Panc1 (cell line): Measurements from ENCODE around the gene UAP1L1. TPM values are rescaled to one million over a fixed set of nuclear protein-coding genes. Genes with fewer than 3 reads are reported as not detected.
"Not testable (repeated sequence)": the region's sequence is repeated elsewhere in the genome, so short reads cannot be mapped to it uniquely, and the experiment has no call there.

ENCODE experiments used
- ATAC-seq: fragments of 200-7000 bp; cut with Tn5 transposase; 2 replicates; pipeline ENCODE4 v1.9.1; 2020; ENCODE audit warnings: mild to moderate bottlenecking, moderate library complexity
- BruUV-seq: library from RNA; stranded (reverse); fragments of 400-500 nt; replicated peaks from 2 replicates; lab custom pipeline; 2021; lab: Mats Ljungman, UMichigan
- CTCF ChIA-PET: fragments of 300-600 bp; sonication (Branson Sonifier 250); formaldehyde crosslinking; loops from one replicate; lab custom pipeline; 2022; ENCODE audit warnings: antibody characterized with exemption; lab: Charles Lee
- POLR2A ChIA-PET: fragments of 300-600 bp; sonication (Branson Sonifier 250); formaldehyde crosslinking; loops from one replicate; lab custom pipeline; 2022; ENCODE audit warnings: antibody characterized with exemption; lab: Charles Lee
- DNase-seq: peaks from one replicate; pipeline ENCODE4 v3.0.0-alpha.2; 2010; ENCODE audit warnings: low read depth, low spot score
- H3K27ac ChIP-seq: 2 replicates; pipeline ENCODE4 v1.5.1; 2011; ENCODE audit warnings: mild to moderate bottlenecking, low read length, inconsistent platforms
- H3K27me3 ChIP-seq: fragments of 200-500 bp; sonication (Bioruptor generic); 2 replicates; pipeline ENCODE4 v1.6.0; 2014; ENCODE audit warnings: low read length, inconsistent platforms; ENCODE audit not compliant: control insufficient read depth, insufficient read depth
- H3K36me3 ChIP-seq: fragments of 200-500 bp; sonication (Bioruptor generic); 2 replicates; pipeline ENCODE4 v1.5.1; 2014; ENCODE audit warnings: inconsistent platforms, mild to moderate bottlenecking, low read length, moderate library complexity; ENCODE audit not compliant: control insufficient read depth, insufficient read depth
- H3K4me1 ChIP-seq: 2 replicates; pipeline ENCODE4 v1.5.1; 2011; ENCODE audit warnings: inconsistent platforms, mild to moderate bottlenecking, low read length, moderate library complexity; ENCODE audit not compliant: control insufficient read depth, insufficient read depth
- H3K4me3 ChIP-seq, 2 experiments: 2 replicates each; pipeline ENCODE4 v1.5.1; 2011 to 2012; ENCODE audit warnings: low read depth in 2 of 2, low read length in 2 of 2, mild to moderate bottlenecking in 2 of 2, inconsistent platforms in 1 of 2, moderate library complexity in 1 of 2
- H3K9me3 ChIP-seq: fragments of 200-500 bp; sonication (Bioruptor generic); 2 replicates; pipeline ENCODE4 v1.5.1; 2014; ENCODE audit warnings: low read depth, mild to moderate bottlenecking, inconsistent platforms, low read length, moderate library complexity; ENCODE audit not compliant: control insufficient read depth, insufficient read depth
- POLR2AphosphoS5 ChIP-seq: IDR thresholded peaks from 2 replicates; pipeline ENCODE4 v1.6.1; 2012; ENCODE audit warnings: mild to moderate bottlenecking, low read depth, low read length, moderate library complexity
- REST ChIP-seq, 2 experiments: IDR thresholded peaks; 2 replicates each; pipeline ENCODE4 v1.6.1; 2011 to 2012; ENCODE audit warnings: low read depth in 2 of 2, control low read depth in 1 of 2, low read length in 1 of 2, mild to moderate bottlenecking in 1 of 2, moderate library complexity in 1 of 2; ENCODE audit not compliant: insufficient read depth in 1 of 2
- SIN3A ChIP-seq: IDR thresholded peaks from 2 replicates; pipeline ENCODE4 v1.6.1; 2012; ENCODE audit warnings: low read depth, mild to moderate bottlenecking, low read length, moderate library complexity, borderline replicate concordance; ENCODE audit not compliant: insufficient read depth
- TCF7L2 ChIP-seq: IDR thresholded peaks from 2 replicates; pipeline ENCODE4 v1.6.1; 2011; ENCODE audit warnings: mild to moderate bottlenecking, low read depth, low read length, inconsistent platforms
- in situ Hi-C: cut with HindIII; loops from 2 replicates; pipeline ENCODE4 v1.10.0; 2016; ENCODE audit warnings: low sequenced_read_pairs, low pct_unique_long_range_greater_than_20kb
- intact Hi-C: fragments of 100-400 bp; cut with micrococcal nuclease; formaldehyde crosslinking; loops from one replicate; pipeline ENCODE4 v1.10.0; 2022; ENCODE audit not compliant: unreplicated experiment
- total RNA-seq: library from RNA; stranded (reverse); gene quantifications from one replicate; pipeline ENCODE4 v1.2.1, GENCODE V29; 2021; ENCODE audit not compliant: unreplicated experiment
- TF ChIP-seq, protein P1 (sequence below): fragments of 450-650 bp; IDR thresholded peaks from 2 replicates; pipeline ENCODE4 v1.5.1; 2017; ENCODE audit warnings: mild to moderate bottlenecking

UAP1L1 gene
- total RNA-seq, 1 experiment from 2014 or later, result 23.1 TPM

- TF ChIP-seq, protein P1, sequence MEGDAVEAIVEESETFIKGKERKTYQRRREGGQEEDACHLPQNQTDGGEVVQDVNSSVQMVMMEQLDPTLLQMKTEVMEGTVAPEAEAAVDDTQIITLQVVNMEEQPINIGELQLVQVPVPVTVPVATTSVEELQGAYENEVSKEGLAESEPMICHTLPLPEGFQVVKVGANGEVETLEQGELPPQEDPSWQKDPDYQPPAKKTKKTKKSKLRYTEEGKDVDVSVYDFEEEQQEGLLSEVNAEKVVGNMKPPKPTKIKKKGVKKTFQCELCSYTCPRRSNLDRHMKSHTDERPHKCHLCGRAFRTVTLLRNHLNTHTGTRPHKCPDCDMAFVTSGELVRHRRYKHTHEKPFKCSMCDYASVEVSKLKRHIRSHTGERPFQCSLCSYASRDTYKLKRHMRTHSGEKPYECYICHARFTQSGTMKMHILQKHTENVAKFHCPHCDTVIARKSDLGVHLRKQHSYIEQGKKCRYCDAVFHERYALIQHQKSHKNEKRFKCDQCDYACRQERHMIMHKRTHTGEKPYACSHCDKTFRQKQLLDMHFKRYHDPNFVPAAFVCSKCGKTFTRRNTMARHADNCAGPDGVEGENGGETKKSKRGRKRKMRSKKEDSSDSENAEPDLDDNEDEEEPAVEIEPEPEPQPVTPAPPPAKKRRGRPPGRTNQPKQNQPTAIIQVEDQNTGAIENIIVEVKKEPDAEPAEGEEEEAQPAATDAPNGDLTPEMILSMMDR, result no peak
- TF ChIP-seq REST (IDR thresholded peaks at IDR 0.05; ENCODE audit: insufficient read depth in 1 of 2, low read depth in 2 of 2, low read length in 1 of 2) (no peak), TCF7L2 (no peak), POLR2AphosphoS5 (no peak), SIN3A (no peak)
- H3K4me1 ChIP-seq, result 0 out of 2 replicates have a peak, but pooled peaks cover 2% of the 10 kb centered on the region
- no peak for DNase-seq
- H3K4me3 ChIP-seq, result no peak overlapping the region
- CTCF ChIA-PET, result no interaction called here
- POLR2A ChIA-PET, result no interaction called here
- in situ Hi-C loops, result no loop called here
- H3K27ac ChIP-seq, result no peak overlapping the region
- no peaks in the 10 kb centered on the region for H3K36me3 ChIP-seq
- intact Hi-C loops, result loop anchor here (5.0 kb wide), 1 partner anchor 110 kb away; the partner anchor contains the start of genes CYSRT1 and RNF224
- no peaks in the 10 kb centered on the region for H3K9me3 ChIP-seq
- no peak for ATAC-seq
- BruUV-seq, result no TSS peak
- no peaks in the 10 kb centered on the region for H3K27me3 ChIP-seq
These were observed 40.0 kb downstream of the UAP1L1 start for GRCh38 chr9:137117269-137117731.

GRCh38 chr9:137118092-137118603 is 40.8 kb downstream of the UAP1L1 start:
- in situ Hi-C loops, H3K4me1 ChIP-seq, BruUV-seq, CTCF ChIA-PET, H3K36me3 ChIP-seq, H3K27me3 ChIP-seq, H3K9me3 ChIP-seq, DNase-seq, H3K27ac ChIP-seq, H3K4me3 ChIP-seq, ATAC-seq: not testable (repeated sequence)
- intact Hi-C loops, result loop anchor here (5.0 kb wide), 1 partner anchor 109 kb away; the partner anchor contains the start of genes CYSRT1 and RNF224
- POLR2A ChIA-PET, result interaction anchor here (0.7 kb wide), 1 partner anchor 33 kb away, joined by 4 read pairs; no protein-coding TSS in a partner anchor
